GM21717 (cell line): Measurements from ENCODE around the gene PCTP.

ENCODE experiments used
- ATAC-seq: cut with Tn5 transposase; IDR thresholded peaks from one replicate; pipeline ENCODE4 v1.9.1; 2021; ENCODE audit warnings: mild to moderate bottlenecking, moderate library complexity; ENCODE audit not compliant: unreplicated experiment

PCTP gene

DNA sequence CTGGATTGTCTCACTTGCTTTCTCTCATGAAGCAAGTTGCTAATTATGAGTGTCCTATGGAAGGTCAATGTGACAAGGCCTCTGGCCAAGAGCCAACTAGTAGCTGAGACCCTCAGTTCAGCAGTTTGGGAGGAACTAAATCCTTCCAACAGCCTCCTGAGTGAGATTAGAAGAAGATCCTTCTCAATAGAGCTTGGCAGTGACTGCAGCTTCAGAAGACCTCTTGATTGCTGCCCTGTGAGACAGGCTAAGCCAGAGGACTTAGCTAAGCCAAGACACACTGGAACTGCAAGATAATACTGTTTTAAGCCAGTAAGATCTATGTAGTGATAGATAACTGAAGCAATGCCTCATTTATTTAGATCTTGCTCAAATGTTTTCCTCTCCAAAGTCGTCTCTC lies 34.3 kb downstream of the PCTP start:
- no peak for ATAC-seq

DNA sequence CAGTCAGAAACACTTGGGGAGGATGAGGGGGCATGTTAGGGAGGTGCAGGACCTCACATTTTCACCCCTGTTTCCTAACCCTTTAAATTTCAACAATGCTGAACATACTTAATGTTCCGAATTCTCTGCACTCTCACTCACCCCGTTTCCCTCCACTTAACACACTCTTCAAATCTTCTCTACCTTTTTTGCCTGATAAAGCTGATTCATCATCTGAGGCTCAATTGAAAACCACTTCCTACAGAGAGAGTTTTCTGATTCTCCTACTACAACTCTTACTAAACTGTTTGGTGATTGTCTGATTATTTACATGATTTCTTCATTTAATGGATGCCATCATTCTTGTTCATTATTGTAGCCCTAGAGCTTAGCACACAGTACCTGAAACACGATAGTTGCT lies 42.4 kb downstream of the PCTP start:
- ATAC-seq: no peak

DNA sequence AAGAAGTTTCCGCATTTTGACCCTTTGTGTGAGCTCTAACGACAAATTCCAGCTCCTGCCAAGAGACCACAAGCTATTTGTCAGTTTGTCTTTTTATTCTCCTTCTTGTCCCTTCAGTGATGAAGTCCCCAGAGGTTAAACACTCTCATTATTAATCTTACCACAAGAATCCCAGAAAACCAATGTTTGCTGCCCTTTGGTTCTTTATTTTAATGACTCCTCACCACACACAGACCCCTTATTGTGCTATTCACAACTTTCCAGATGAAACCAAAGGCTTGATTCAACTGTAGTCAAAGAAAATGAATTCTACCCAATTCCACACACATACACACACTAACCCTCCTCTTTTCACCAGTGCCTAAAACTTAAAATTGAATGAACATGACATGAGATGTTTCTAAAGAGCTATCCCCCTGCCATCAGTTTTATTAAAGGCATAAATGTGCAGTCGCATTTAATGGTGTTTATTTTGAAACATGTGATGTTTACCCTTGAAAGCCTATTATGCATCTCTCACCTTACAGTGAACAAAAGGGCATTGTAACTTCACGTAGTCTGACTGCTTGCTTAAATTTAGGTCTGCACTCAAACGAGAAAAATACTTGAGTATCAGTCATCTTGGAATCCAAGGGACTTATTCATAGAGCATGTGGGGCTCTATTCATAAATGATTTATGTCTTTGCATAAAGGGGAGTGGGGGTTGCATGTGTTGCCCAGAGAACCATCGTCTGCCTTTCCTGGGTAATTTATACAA lies 44.1 kb downstream of the PCTP start:
- no peak for ATAC-seq

DNA sequence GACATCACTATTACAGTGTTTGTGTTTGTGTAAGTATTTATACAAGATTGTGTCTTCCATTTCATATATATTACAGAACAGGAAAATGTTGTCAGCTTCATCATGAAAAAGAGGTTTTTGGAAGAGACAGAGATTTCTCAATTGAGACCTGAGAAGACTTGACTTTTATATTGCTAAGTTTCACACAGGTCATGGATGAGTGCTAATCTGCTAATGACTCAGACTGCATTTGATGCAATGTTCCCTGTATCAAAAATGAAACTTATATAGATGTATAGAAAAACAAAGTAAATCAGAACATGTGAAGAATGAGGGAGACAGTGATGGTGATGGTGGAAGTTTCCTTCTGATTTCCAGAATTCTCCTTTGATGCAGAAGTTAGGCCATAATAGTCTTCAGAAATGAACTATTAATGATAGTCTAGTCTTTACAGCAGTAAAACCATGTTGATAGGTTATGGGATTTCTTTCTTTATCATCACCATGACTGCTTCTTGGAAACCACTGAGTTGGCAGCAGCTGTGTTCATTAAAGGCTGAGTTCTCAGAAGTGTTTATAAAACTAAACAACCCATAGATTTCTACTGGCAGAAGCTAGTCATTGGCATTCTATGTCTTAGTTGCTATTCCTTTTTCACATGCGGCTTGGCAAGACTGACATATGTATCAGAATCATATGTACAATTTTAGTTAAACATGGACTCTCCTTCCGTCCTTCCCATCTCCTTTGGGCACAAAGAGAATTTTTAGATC lies 56.1 kb downstream of the PCTP start:
- ATAC-seq: no peak

DNA sequence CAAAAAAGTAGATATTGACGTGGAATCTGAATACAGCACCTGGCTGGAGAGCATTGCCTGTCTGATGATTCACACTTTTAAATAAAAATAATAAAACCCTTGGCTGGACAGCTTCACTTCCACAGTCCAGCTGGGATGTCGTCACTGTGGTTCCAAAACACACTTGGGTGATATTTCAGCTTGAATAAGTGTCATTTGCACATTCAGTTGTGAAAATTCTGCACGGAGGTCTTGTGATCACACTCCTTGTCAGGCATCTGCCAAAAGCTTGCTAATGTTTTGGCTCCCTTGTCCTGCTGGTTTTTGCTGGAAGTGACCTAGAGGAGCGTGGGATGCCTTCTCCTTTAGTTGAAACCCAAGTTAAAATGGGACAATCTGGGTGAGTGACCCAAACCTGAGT lies 60.7 kb downstream of the PCTP start:
- no peak for ATAC-seq

DNA sequence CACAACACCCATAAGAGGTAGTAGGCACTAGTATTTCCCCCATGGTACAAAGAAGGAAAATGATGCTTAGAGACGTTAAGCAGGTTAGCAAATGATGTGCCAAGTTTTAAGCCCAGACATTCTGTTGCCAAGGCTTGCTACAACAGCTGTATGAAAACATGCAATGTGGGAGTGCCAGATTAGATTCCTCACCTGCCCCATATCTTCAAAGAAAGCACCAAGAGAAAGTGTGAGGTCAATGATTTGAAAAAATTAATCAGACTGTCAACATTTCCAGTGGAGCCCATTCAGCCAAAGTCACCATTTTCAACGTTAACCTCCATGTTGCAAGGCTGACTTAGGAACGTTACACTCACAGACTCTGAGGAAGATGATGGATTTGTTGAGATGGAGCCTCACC lies 61.5 kb downstream of the PCTP start:
- ATAC-seq: no peak

DNA sequence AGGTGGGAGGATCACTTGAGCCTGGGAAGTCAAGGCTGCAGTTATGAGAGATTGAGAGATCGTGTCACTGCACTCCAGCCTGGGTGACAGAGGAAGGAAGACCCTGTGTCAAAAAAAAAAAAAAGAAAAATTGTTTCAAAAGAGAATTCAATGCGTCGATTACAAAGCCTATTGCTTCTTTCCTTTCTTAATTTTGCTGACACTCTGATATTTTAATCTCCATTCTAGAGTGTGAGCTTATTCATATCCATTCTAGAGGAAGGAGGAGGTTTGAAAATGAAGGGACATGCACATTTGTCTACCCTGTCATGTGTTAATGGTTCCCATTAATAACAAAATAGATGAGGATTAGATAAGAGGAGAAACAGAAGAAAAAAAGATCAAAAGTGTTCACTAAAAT lies 63.1 kb downstream of the PCTP start:
- no peak for ATAC-seq

DNA sequence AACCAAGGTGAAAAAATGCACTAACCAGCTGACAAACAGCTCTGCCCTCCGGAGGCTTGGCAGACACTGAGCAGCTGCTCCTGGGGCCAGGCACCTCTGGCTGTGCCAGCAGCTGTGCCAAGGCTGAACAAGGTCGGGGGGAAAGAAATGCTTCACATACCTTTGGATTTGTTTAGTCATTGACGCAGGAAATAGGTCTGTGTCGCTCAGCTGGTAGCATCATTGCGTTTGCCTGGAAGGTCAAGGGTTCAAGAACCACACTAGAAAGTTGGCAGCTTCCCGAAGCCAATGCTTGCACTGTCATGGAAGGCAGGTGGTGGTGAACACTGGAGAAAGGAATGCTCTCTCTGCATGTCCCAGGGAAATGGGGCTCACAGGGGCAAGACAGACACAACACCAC lies 63.5 kb downstream of the PCTP start:
- ATAC-seq: no peak

DNA sequence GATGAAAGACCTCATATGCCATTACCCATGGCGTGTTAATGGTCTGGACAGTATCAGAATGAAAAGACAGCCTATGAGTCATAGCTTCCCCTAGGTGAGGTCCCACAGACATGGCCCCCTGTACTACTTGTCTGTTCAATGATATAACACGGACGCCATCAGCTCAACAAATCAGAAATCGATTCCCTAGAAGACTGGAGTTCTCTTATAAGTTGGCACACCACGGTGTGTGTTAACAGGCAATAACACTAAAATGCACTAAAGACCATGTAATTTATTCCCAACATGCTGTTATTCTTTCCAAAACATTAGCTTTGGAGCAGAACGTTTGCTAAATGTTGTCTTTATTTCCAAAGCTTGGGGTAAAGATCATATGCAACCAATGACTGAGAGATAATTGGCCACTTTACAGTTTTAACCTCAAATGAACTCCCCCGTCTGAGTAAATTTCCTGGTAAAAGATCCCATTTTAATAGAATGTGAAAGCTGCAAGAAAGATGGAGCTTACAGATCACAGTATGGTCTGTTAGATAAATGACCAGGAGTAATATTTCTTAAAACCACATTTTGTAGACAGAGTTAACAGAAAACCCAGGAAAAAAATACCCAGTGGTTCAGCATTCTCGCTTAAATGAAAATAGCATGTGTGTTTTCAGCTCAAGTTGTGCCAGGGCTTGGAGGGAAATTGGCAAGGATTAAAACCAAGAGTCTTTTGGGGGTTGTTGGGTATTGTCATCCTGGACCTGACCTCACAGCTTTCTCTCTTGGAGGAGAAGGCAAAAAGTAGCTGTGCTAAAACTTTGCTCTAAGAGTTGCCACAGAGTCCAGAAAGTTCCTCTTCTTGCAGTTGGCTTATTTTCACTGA lies 65.9 kb downstream of the PCTP start:
- ATAC-seq: no peak

DNA sequence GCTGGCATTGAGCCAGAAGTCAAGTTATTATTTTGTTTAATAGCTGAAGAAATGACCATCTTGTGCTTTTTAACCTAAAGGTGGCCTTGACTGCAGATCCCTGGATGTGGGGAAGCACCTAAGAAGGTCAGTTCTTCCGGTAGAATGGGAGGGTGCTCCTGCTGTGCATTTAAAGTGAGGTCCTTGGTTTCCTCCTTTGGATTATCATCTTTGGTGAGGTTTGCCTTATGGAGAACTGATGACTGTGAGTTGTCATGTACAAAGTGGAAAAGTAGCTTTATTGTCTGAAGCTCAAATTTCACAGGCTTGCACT lies 66.5 kb downstream of the PCTP start:
- ATAC-seq: no peak

DNA sequence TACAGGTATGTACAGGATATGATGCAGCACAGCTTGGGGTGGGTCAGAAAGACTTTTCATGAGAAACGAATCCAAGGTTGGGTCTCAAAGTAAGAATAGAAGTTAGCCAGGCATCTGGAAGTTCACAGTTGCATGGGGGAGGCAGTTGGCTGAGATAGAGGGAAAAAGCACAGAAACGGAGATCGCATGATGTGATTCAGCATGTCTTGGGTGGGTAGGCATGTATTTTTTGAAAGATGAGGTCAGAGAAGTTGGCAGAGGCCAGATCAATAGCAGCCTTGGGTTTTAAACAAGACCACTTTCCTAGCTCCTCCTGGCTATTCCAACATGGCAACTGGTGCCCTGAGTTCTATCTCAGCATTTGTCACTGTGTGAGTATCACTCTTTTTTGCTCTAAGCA lies 67.2 kb downstream of the PCTP start:
- no peak for ATAC-seq

DNA sequence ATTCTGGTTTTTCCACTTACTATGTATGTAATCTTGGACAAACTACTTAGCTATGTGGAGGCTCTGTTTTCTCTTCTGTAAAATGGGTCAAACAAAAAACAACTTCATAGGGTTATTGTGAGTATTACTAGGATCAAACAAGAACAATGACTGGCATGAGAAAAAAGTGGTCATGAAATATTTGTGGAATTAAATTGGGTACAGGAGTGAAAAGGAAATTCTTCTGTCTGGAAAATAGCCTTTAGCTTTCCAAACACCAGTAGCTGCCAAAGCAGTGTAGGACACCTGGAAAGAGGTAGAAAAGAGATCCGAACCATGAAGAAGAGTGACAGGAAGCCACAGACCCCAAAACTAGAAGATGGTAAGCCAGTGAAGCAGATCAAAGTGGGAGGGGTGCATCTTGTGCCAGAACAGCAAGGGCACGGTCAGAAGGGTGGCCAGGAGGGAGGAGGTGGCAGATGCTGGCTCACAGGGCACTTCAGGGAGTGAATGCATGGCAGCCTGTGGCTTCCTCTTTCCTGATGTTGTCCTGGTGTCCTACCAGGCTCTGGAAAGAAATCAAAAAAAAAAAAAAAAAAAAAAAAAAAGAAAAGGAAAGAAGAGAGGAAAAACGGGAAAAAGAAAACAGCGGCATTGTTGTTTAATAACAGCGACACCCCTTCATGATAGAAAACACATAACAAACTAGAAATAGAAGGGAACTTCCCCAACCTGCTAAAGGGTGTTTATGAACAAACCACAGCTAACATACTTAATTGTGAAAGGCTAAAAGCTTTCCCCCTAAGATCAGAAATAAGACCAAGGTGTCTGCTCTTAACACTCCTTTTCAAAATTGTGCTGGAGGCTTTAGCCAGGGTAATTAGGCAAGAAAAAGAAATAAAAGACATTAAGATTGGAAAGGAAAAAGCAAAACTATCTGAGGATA lies 67.9 kb downstream of the PCTP start:
- no peak for ATAC-seq

DNA sequence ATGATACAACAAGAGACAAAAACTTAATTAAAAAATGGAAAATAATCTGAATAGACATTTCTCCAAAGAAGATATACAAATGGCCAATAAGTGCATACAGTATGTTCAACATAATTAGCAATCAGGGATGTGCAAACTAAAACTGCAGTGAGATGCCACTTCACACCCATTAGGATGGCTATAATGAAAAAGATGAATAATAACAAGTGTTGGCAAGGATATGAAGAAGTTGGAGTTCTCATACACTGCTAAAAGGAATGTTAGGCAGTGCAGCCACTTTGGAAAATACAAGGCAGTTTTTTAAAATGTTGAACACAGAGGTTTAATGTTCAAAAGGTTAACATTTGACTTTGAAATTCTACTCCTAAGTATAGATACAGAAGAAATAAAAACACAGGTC lies 69.8 kb downstream of the PCTP start:
- no peak for ATAC-seq

DNA sequence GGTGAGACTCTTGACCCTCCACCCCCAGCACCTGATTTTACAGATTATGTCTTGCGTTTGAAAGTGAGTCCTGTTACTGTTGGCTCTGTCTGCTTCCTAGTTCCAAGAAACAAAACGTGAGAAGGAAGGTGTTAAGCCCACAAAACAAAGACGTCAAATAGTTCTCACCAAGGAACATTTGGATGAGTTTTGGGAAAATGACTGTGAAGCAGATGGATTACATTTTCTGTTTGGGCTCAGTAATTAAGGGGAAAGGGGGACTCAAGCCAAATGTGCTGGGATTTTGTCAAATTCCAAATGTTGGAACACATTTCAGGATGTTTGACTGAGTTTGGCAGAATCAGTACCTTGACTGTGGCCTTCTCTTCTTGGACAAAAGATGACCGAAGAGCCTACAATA lies 71.2 kb downstream of the PCTP start:
- no peak for ATAC-seq

DNA sequence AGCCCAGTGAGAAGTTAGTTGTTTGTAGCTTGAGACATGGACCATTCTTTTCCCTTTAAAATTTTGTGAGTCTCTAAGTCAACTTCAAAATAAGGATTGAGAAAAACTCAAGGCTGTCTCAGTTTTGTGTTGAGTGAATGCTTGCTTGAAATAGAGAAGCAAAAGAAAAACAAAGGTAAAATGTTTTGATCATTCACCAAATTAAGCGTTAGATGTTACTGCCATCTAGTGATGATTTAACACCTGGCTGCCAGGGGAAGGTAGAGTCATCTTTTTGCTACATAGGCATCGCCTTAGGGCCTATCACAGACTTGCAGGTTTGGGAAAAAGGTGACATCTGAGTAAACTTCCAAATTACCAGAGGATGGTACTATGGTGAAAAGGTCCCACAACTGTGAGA lies 74.4 kb downstream of the PCTP start:
- ATAC-seq: no peak
